Immature natural killer cell (primary cell): Measurements from ENCODE around the gene RASSF8. TPM values are rescaled to one million over a fixed set of nuclear protein-coding genes. Genes with fewer than 3 reads are reported as not detected.
A peak's percentile ranks its signal among the peaks of the same experiment; 100 is the strongest.

Experiments used
- DNase-seq, 3 donors: peaks; one replicate each; pipeline ENCODE4 v3.0.0; 2022; ENCODE audit warnings: mixed read lengths in 1 of 3
- H3K27ac Mint-ChIP-seq, 6 donors: one replicate each; pipeline ENCODE4 v1.8.0; 2020; ENCODE audit warnings: mixed read lengths in 6 of 6, mild to moderate bottlenecking in 5 of 6, inconsistent platforms in 4 of 6, moderate library complexity in 3 of 6
- H3K27me3 Mint-ChIP-seq, 3 donors: one replicate each; pipeline ENCODE4 v1.8.0; 2020 to 2021; ENCODE audit warnings: low read depth in 3 of 3, mild to moderate bottlenecking in 3 of 3, mixed read lengths in 3 of 3, moderate library complexity in 3 of 3, inconsistent platforms in 1 of 3
- H3K36me3 Mint-ChIP-seq, 3 donors: one replicate each; pipeline ENCODE4 v1.8.0; 2020; ENCODE audit warnings: mixed read lengths in 3 of 3, inconsistent platforms in 2 of 3, mild to moderate bottlenecking in 2 of 3
- H3K4me1 Mint-ChIP-seq, 2 donors: one replicate each; pipeline ENCODE4 v1.8.0; 2020; ENCODE audit warnings: inconsistent platforms in 2 of 2, mild to moderate bottlenecking in 2 of 2, mixed read lengths in 2 of 2, moderate library complexity in 1 of 2
- H3K4me3 Mint-ChIP-seq, 5 donors: one replicate each; pipeline ENCODE4 v1.8.0; 2020; ENCODE audit warnings: mild to moderate bottlenecking in 5 of 5, mixed read lengths in 5 of 5, inconsistent platforms in 3 of 5, moderate library complexity in 3 of 5
- H3K9me3 Mint-ChIP-seq, 6 donors: one replicate each; pipeline ENCODE4 v1.8.0; 2020; ENCODE audit warnings: mild to moderate bottlenecking in 6 of 6, mixed read lengths in 6 of 6, inconsistent platforms in 4 of 6, moderate library complexity in 3 of 6
- polyA plus RNA-seq, 3 donors: library from polyadenylated mRNA; unstranded; fragments of 300-500 nt; fragmentation: Illumina TruSeq; gene quantifications; one replicate each; pipeline ENCODE4 v1.2.3, GENCODE V29; 2021

RASSF8 gene
- 1 to 10 TPM in 1 of 3 donors, under 1 TPM in 1, not detected in 1; 0.30 to 1.3 TPM for polyA plus RNA-seq

- H3K36me3 Mint-ChIP-seq = no peaks in the 10 kb centered on the region
- peaks cover 0 to 2% (median 0%) of the 10 kb centered on the region in 6 donors for H3K9me3 Mint-ChIP-seq
- DNase-seq = peak; percentile 30 to 40 (median 32)
- H3K27ac Mint-ChIP-seq = peak within 1 kb of the TSS in 1 of 6 donors; percentile 2
- H3K4me3 Mint-ChIP-seq = peak within 1 kb of the TSS; percentile 77 to 82 (median 80)
- H3K27me3 Mint-ChIP-seq = peaks cover 10 to 33% (median 12%) of the 10 kb centered on the region in 3 donors
- peaks cover 14 to 16% of the 10 kb centered on the region in 2 donors for H3K4me1 Mint-ChIP-seq
These were observed at the start of gene RASSF8 for GRCh38 chr12:25958428-25959070. Gene RASSF8, plus strand, starts transcription at chr12:25958682. Its CDS starts 96,662 bp downstream, at chr12:26055344.

DNA sequence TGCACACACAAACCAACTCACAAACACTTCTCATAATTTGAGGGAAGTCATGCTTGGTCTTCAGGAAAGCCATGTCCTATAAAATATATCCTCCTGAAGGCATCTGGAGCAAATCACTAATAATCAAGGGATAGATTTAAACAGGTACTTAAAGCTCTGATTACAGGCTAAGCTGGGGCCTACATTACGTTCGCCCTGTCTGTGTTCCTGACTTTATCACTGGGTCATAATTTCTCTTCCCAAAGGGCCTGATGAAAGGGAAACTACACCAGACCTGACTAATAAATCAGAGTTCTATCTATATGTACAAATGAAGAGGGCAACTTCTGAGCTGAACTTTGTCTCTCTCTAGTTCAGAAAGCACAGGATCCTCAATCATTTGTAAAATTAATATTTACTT lies 43.9 kb upstream of the RASSF8 start:
- Mint-ChIP-seq H3K27ac (no peak overlapping the region), H3K4me3 (no peak overlapping the region), H3K36me3 (no peaks in the 10 kb centered on the region), H3K27me3 (peaks cover 0 to 2% (median 0%) of the 10 kb centered on the region in 3 donors), H3K9me3 (peaks cover 0 to 2% (median 0%) of the 10 kb centered on the region in 6 donors), H3K4me1 (no peaks in the 10 kb centered on the region)
- no peak for DNase-seq

GRCh38 chr12:25924491-25925001 lies 33.9 kb upstream of the RASSF8 start:
- no peak overlapping the region for H3K4me3 Mint-ChIP-seq
- no peak for DNase-seq
- H3K27me3 Mint-ChIP-seq = peaks cover 0 to 8% (median 5%) of the 10 kb centered on the region in 3 donors
- no peak overlapping the region for H3K27ac Mint-ChIP-seq
- H3K4me1 Mint-ChIP-seq = no peaks in the 10 kb centered on the region
- no peaks in the 10 kb centered on the region for H3K36me3 Mint-ChIP-seq
- peaks cover 0 to 2% (median 0%) of the 10 kb centered on the region in 6 donors for H3K9me3 Mint-ChIP-seq

- Mint-ChIP-seq H3K27ac (no peak overlapping the region), H3K9me3 (peaks cover 0 to 2% (median 0%) of the 10 kb centered on the region in 6 donors), H3K36me3 (no peaks in the 10 kb centered on the region), H3K4me1 (no peaks in the 10 kb centered on the region), H3K27me3 (peaks cover 0 to 8% (median 5%) of the 10 kb centered on the region in 3 donors), H3K4me3 (no peak overlapping the region)
- no peak for DNase-seq
These were observed 33.4 kb upstream of the RASSF8 start for GRCh38 chr12:25925064-25925463.

DNA sequence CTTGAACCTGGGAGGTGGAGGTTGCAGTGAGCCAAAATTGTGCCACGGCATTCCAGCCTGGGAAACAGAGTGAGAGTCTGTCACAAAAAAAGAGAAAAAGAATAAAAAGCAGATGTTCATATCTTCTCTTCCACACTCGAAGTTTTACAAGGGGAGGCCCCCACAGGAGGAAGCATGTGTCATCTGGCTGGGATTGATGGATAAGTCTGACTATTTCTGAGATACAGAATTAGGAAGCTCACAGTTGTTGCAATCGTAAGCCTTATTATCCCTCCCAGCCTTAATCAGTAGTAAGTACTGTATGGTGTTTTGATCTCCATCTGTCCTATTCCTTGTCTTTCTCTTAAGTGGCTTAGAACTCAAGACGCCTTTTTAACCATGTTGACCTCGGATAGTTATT lies 31.9 kb upstream of the RASSF8 start:
- H3K4me1 Mint-ChIP-seq = no peaks in the 10 kb centered on the region
- DNase-seq = no peak

DNA sequence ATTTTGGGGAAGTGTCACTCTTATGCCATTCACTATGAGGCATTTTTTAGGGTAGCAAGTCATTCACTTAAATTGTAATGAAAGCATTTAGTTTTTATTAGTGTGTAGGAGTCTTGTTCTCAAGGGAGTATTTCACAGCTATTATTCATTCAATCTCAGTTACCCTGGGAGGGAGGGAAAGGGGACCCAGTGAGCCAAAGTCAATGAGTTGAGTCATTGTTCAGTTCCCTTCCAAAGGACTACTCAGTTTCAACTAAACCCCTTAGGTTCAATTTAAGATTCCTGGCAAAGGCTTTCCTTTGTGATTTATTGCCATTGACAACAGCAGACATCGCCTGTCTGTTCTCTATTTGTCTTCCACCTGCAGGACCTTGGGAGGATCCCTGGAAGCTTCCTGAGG lies 29.3 kb upstream of the RASSF8 start:
- Mint-ChIP-seq H3K4me1 (no peaks in the 10 kb centered on the region), H3K4me3 (no peak overlapping the region), H3K27me3 (peaks cover 1 to 8% (median 4%) of the 10 kb centered on the region in 3 donors), H3K9me3 (peaks cover 0 to 10% (median 0%) of the 10 kb centered on the region in 6 donors), H3K27ac (no peak overlapping the region), H3K36me3 (no peaks in the 10 kb centered on the region)
- DNase-seq = no peak

More for the DNA sequence above, 31.9 kb upstream of the RASSF8 start:
- Mint-ChIP-seq H3K36me3 (no peaks in the 10 kb centered on the region), H3K9me3 (peaks cover 0 to 6% (median 0%) of the 10 kb centered on the region in 6 donors), H3K27me3 (peaks cover 0 to 8% (median 1%) of the 10 kb centered on the region in 3 donors), H3K4me3 (no peak overlapping the region), H3K27ac (no peak overlapping the region)

- peaks cover 0 to 8% (median under 1%) of the 10 kb centered on the region in 6 donors for H3K9me3 Mint-ChIP-seq
- peaks cover 0 to 4% (median 3%) of the 10 kb centered on the region in 3 donors for H3K27me3 Mint-ChIP-seq
- H3K4me1 Mint-ChIP-seq = no peaks in the 10 kb centered on the region
- no peaks in the 10 kb centered on the region for H3K36me3 Mint-ChIP-seq
- DNase-seq = no peak
- H3K4me3 Mint-ChIP-seq = no peak overlapping the region
- H3K27ac Mint-ChIP-seq = no peak overlapping the region
These were observed 25.5 kb upstream of the RASSF8 start for GRCh38 chr12:25932971-25933370.

DNA sequence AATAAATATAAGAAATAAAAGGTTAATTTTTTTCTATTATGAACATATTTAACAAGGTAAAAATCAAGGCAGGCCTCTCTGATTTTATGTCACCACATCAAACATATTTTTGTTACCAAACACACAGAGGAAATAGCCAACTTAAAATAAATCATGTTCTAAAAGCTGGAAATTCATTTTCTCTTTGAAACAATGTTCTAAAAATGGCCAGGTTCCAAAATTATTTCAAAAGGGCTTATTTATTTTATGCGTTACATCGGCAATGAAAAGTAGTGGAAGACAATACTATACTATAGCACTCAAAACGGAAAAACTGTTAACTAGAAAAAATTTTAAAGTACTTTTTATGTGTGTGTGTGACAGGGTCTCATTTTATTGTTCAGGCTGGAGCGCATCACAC lies 24.0 kb upstream of the RASSF8 start:
- Mint-ChIP-seq H3K36me3 (no peaks in the 10 kb centered on the region), H3K27me3 (peaks cover 0 to 4% (median 2%) of the 10 kb centered on the region in 3 donors), H3K9me3 (peaks cover 0 to 8% (median under 1%) of the 10 kb centered on the region in 6 donors), H3K4me1 (no peaks in the 10 kb centered on the region), H3K4me3 (no peak overlapping the region), H3K27ac (no peak overlapping the region)
- no peak for DNase-seq

- no peak for DNase-seq
- H3K4me1 Mint-ChIP-seq = no peaks in the 10 kb centered on the region
- peaks cover 0 to 4% (median 2%) of the 10 kb centered on the region in 3 donors for H3K27me3 Mint-ChIP-seq
- no peak overlapping the region for H3K27ac Mint-ChIP-seq
- H3K9me3 Mint-ChIP-seq = peaks cover 0 to 8% (median under 1%) of the 10 kb centered on the region in 6 donors
- H3K4me3 Mint-ChIP-seq = no peak overlapping the region
- H3K36me3 Mint-ChIP-seq = no peaks in the 10 kb centered on the region
These were observed 22.9 kb upstream of the RASSF8 start for GRCh38 chr12:25935355-25936144.

DNA sequence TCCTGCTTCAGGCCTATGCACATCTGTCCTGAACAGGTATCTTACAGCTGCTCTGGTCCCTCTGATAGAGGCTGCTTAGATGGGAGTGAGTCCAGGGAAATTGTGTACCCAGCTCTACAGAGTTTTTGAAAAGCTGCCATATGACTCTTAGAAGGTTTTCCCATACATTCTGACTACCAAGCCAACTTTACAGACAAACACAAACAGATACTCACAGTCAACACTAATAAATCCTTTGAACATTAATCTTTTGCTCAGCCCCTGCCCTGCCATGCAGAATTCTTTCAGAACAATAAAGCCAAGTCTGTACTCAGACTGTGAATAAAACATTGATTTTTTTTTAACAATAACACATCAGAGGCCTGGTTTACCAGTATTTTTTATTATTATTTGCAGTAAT lies 21.4 kb upstream of the RASSF8 start:
- Mint-ChIP-seq H3K36me3 (no peaks in the 10 kb centered on the region), H3K27me3 (peaks cover 0 to 4% (median 2%) of the 10 kb centered on the region in 3 donors), H3K27ac (no peak overlapping the region), H3K4me3 (no peak overlapping the region), H3K4me1 (no peaks in the 10 kb centered on the region), H3K9me3 (peaks cover 0 to 3% (median 0%) of the 10 kb centered on the region in 6 donors)
- no peak for DNase-seq

- Mint-ChIP-seq H3K27ac (no peak overlapping the region), H3K4me1 (no peaks in the 10 kb centered on the region), H3K27me3 (peaks cover 0 to 2% (median under 1%) of the 10 kb centered on the region in 3 donors), H3K4me3 (no peak overlapping the region), H3K9me3 (peaks cover 0 to 2% (median 0%) of the 10 kb centered on the region in 6 donors), H3K36me3 (no peaks in the 10 kb centered on the region)
- no peak for DNase-seq
These were observed 19.9 kb upstream of the RASSF8 start for GRCh38 chr12:25938581-25938980.

DNA sequence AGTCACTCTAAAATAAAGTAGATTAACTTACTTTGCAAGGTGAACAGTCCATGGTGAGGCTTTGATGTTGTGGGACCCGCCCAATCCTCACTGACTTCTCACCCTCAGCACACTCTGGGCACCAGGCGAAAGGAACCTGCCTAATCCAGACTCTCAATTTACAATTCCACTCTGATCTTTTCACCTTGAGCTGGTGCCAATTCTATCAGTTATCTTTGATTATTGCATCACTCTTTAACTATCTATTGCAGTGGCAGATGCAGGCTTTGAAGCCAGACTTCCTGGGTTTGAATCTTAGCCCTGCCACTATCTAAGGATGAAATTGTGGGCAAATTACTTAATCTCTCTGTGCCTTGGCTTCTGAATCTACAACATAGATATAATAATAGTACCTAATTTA lies 18.9 kb upstream of the RASSF8 start:
- Mint-ChIP-seq H3K9me3 (peaks cover 0 to 1% (median 0%) of the 10 kb centered on the region in 6 donors), H3K4me1 (no peaks in the 10 kb centered on the region), H3K27me3 (peaks cover 0 to 2% (median 0%) of the 10 kb centered on the region in 3 donors), H3K27ac (no peak overlapping the region), H3K36me3 (no peaks in the 10 kb centered on the region), H3K4me3 (no peak overlapping the region)
- DNase-seq = no peak

DNA sequence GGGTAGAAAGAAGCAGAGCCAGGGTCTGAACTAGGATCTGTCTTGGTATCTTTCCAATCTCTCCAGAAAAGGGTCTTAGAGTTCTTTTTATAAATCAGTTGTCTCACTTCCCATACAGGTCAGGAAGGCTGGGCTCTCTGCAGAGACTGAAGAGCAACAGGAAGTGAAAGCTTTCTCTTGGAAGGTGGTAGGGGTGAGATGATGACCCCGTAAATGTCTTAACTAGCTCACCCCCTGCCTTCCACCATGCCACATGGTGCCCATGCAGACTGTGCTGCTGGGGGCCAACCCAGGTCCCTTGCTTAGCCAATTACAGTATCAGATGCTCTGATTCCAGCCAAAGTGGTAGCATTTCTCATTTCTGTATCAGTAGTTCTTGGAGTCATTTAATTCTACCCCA lies 17.6 kb upstream of the RASSF8 start:
- Mint-ChIP-seq H3K36me3 (no peaks in the 10 kb centered on the region), H3K9me3 (no peaks in the 10 kb centered on the region), H3K27ac (no peak overlapping the region)

DNA sequence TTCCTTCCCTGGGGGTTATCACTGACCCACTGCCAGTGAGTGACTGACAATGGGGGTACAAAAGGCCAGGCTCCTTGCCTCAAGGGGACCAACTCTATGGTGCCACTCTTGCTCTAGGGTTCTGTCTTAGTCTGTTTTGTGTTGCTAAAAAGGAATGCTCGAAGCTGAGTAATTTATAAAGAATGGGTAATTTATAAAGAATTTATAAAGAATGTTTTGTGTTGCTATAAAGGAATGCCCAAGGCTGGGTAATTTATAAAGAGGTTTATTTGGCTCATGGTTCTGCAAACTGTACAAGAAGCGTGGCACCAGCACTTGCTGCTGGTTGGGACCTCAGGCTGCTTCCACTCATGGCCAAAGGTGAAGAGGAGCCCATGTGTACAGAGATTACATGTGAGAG lies 15.8 kb upstream of the RASSF8 start:
- no peaks in the 10 kb centered on the region for H3K36me3 Mint-ChIP-seq
- no peaks in the 10 kb centered on the region for H3K4me1 Mint-ChIP-seq
- DNase-seq = no peak
- H3K27me3 Mint-ChIP-seq = no peaks in the 10 kb centered on the region
- H3K4me3 Mint-ChIP-seq = no peak overlapping the region
- H3K27ac Mint-ChIP-seq = no peak overlapping the region
- H3K9me3 Mint-ChIP-seq = no peaks in the 10 kb centered on the region

More for the DNA sequence above, 17.6 kb upstream of the RASSF8 start:
- Mint-ChIP-seq H3K27me3 (no peaks in the 10 kb centered on the region), H3K4me3 (no peak overlapping the region), H3K4me1 (no peaks in the 10 kb centered on the region)
- no peak for DNase-seq
